Measurements from ENCODE around the gene C14orf93.

DNA sequence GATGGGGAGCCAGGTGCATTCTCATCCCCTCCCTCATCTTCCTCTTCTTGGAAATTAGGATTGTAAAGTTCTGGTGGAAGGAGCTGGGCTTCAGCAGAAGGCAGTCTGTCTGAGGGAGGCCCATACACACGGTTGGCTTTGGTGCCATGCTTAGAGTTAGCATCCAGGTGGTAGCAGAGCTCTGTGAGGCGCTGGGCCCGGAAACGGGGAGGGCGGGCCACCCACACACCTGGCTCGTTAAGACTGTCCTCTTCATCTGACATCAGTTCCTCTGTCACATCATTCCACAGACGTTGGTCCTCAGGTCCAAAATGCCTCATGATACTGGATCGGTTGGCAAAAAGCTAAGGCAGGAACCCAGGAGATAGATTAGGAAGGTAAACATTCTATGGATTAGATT lies 22.7 kb downstream of the C14orf93 start:
- TF ChIP-seq, protein P1, sequence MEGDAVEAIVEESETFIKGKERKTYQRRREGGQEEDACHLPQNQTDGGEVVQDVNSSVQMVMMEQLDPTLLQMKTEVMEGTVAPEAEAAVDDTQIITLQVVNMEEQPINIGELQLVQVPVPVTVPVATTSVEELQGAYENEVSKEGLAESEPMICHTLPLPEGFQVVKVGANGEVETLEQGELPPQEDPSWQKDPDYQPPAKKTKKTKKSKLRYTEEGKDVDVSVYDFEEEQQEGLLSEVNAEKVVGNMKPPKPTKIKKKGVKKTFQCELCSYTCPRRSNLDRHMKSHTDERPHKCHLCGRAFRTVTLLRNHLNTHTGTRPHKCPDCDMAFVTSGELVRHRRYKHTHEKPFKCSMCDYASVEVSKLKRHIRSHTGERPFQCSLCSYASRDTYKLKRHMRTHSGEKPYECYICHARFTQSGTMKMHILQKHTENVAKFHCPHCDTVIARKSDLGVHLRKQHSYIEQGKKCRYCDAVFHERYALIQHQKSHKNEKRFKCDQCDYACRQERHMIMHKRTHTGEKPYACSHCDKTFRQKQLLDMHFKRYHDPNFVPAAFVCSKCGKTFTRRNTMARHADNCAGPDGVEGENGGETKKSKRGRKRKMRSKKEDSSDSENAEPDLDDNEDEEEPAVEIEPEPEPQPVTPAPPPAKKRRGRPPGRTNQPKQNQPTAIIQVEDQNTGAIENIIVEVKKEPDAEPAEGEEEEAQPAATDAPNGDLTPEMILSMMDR (IDR thresholded peaks at IDR 0.05): no peak
- no peak for TF ChIP-seq POLR2AphosphoS5 (IDR thresholded peaks at IDR 0.05; ENCODE audit: insufficient read depth in 1 of 2, low read depth in 1 of 2)
- TF ChIP-seq POLR2A (IDR thresholded peaks at IDR 0.05): no peak
